ENCODE measurements around the gene ACLY.
"Not testable (repeated sequence)": the region's sequence is repeated elsewhere in the genome, so short reads cannot be mapped to it uniquely, and the experiment has no call there.

ACLY gene

DNA sequence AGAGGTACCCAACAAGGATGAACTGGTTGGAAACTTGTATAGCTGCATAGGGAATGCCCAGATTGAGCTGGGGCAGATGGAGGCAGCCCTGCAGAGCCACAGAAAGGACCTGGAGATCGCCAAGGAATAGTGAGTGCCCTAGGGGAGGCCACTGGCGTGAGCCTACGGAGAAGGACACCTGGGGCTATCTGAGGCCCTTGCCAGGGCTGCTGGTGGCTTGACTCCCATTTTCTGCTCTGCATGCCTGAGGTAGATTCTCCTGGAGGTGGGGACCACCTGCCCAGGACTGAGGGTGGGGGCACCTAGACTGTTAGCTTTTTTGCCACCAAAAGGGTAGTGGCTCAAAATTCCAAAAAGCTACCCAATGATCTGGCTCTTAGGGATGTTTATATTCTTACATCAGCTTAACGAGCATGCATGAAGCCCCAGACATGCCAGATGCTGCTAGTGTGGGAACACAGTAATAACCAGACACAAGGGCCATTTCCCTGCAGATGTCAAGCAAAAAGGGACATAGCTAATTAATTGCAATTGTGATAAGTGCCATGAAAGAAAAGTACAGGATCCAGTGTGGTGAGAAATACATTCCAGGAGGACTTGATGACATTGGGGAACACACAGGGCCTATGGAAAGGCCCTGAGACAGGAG lies 20.4 kb upstream of the ACLY start:
- DNase-seq = no peak

DNA sequence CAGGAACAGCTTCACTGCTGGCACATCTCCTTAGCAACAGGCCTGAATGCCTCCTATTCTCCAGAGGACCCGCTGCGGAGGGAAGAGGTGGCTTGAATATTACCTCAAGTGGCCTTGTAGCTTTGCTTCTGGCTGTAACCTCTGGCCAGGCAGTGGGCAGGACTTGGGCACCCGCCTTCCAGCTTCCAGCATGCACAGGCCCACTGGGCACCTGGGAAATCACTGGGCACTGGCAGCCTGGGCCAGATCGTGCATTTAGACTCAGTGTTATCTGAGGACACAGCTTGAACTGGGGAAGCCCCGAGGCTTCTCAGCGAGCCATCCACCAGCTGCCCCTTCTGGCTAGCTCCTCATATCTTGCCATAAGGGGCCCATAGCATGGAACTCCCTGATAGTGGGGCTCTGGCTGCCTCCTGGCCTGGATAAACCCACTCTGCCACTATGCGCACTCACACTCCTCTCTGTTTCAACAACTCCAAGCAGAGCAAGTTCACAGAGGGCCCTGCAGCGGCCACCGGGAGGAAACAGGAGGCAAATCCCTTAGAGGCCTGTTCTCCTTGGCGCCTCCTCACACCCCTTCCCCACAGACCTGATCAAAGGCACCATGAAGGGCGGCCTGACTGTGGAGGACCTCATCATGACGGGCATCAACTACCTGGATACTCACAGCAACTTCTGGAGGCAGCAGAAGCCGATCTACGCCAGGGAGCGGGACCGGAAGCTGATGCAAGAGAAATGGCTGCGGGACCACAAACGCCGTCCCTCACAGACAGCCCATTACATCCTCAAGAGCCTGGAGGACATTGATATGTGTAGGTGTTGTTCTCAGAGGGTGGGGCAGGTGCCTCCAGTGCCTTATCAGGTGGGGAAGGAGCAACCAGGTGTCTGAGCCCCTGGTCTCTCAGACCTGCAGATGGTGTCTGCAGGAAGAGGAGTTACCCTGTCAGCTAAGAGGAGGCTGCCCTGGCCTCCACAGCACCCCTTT lies 19.5 kb upstream of the ACLY start:
- no peak for DNase-seq

DNA sequence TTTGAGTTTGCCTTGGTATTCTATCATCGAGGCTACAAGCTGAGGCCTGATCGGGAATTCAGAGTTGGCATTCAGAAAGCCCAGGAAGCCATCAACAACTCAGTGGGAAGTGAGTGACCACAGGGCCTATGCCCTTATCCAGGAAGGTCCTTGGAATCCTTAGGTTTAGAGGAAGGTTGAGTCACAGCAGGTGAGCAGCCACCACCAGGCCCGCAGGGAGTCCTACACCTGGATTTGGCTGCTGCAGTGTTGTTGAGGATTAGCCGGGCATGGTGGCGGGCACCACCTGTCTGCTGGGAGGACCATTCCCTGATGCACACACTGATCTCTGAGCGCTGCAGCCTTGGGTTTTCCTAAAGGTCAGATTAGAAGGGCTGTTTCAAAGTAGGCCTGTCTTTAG lies 16.9 kb upstream of the ACLY start:
- no peak for DNase-seq

DNA sequence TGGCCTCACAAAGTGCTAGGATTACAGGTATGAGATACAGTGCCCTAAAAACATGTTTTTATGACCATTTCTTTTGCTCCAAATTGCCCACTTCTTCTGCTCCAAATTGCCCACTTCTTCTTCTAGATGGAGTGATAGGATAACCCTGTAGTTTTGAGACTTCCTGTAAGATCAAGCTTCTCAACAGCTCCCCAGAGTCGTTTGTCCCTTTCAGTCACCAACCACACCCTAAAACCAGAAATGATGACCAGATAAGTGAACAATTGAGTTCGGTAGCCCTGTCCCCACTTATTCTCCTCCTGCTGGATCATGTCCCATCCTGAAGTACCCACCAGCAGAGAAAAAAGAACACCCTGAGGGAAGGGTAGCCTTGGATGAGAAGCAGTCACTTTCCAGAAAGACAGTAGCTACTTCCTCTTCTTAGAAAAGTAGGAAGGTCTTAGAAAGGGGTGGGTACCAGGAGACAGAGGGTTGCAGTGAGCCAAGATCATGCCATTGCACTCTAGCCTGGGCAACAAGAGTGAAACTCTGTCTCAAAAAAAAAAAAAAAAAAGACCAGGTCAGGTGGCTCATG lies 14.2 kb upstream of the ACLY start:
- no peak for DNase-seq

DNA sequence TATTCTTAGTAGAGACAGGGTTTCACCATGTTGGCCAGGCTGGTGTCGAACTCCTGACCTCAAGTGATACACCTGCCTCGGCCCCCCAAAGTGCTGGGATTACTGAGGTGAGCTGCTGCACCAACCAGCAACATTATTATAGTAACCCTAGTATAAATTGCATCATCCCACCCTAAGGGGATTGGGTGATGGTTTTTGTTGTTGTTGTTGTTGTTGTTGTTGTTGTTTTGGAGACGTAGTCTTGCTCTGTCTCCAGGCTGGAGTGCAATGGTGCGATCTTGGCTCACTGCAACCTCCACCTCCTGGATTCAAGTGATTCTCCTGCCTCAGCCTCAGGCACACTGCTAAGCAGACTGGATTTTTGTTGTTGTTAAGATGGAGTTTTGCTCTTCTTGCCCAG lies 13.0 kb upstream of the ACLY start:
- DNase-seq = not testable (repeated sequence)

DNA sequence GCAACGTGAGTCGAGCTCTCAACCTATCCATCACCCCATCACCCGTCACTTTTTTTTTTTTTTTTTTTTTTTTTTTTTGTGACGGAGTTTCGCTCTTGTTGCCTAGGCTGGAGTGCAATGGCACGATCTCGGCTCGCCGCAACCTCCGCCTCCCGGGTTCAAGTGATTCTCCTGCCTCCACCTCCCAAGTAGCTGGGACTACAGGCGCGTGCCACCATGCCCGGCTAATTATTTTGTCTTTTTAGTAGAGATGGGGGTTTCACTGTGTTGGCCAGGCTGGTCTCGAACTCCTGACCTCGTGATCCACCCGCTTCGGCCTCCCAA lies 12.0 kb upstream of the ACLY start:
- DNase-seq = not testable (repeated sequence)

DNA sequence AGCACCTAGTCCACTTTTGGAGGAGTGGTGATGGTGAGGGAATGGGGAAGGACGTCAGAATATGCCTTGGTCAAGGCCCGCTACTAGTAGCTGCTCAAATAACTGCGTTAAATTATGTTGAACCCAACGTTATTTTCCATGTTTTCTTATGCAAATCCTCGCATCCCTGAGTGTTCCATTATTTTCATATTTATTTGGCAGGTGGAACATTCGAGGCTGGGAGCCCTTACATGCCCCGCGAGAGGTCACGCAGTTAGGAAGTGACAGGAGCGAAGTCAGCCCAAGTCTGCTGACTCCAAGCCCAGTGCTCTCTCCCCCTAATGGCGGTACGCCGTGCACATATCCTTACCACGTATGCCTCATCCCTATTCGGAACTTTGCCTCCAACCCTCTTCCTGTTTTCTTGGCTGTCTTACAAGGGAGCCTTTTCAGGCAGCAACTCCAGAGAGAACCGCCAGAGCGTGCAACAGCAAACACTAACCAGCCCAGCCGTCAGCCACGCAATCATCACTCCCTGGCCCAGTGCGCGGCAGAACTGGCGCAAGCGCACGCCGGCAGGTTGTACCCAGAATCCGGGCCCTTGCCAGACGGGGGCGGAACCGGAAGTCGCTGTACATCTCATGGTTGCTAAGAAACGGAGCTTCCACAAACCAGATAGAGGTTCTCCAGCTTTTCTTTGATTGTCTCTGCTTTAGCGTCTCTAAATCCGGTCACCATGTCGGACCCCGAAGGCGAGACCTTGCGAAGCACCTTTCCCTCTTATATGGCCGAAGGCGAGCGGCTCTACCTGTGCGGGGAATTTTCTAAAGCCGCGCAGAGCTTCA lies 11.5 kb upstream of the ACLY start, which contains the start of gene ODAD4:
Gene ODAD4 (plus strand): TSS at position 609 of the 824 bp plus-strand sequence. CDS start 107 bp downstream, at position 716.
- DNase-seq = peak; percentile 96

DNA sequence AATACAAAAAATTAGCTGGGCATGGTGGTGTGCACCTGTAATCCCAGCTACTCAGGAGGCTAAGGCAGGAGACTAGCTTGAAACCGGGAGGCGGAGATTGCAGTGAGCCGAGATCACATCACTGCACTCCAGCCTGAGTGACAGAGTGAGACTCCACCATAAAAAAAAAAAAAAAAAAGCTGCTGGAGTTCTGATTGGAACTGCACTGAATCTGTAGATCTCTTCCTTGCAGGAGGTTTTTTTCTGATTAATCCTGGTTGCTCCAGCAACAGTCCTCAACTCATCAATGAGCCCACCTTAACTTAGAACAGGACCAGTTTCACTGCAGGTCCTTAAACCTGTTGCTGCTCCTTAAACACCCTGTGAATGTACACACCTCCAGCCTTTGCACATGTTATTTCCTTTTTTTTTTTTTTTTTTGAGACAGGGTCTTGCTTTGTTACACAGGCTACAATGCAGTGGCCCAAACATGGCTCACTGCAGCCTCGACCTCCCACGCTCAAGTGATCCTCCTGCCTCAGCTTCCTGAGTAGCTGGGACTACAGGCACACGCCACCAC lies 10.0 kb upstream of the ACLY start:
- no peak for DNase-seq

DNA sequence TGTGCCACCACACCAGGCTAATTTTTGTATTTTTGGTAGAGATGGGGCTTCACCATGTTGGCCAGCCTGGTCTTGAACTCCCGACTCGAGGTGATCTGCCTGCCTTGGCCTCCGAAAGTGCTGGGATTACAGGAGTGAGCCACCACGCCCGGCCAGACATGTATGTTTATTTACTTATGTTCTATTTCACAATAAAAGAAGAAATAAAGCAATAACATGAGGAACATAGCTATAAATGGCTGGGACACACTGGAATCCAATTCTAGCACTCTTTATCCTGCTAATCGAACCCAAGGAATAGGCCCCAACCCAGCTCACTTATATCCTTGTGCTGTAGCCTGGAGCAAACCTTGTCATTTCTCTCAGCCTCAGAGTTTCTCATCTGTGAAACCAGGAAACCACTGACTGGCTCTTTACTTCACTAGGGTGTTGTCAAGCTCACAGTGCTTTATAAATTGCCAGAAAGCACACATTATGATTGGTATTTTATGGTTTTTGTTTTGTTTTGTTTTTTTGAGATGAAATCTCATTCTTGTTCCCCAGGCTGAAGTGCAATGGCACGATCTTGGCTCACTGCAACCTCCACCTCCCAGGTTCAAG lies 7.3 kb upstream of the ACLY start:
- DNase-seq = no peak

DNA sequence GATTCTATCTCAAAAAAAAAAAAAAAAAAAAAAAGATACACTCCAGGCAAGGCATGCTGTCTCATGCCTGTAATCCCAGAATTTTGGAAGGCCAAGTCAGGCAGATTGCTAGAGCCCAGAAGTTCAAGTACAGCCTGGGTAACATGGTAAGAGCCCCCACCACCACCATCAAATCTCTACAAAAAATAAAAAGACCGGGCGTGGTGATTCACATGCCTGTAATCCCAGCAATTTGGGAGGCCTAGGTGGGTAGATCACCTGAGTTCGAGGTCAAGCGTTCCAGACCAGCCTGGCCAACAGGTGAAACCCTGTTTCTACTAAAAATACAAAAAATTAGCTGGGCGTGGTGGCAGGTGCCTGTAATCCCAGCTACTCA lies 1.8 kb upstream of the ACLY start:
- DNase-seq = no peak

DNA sequence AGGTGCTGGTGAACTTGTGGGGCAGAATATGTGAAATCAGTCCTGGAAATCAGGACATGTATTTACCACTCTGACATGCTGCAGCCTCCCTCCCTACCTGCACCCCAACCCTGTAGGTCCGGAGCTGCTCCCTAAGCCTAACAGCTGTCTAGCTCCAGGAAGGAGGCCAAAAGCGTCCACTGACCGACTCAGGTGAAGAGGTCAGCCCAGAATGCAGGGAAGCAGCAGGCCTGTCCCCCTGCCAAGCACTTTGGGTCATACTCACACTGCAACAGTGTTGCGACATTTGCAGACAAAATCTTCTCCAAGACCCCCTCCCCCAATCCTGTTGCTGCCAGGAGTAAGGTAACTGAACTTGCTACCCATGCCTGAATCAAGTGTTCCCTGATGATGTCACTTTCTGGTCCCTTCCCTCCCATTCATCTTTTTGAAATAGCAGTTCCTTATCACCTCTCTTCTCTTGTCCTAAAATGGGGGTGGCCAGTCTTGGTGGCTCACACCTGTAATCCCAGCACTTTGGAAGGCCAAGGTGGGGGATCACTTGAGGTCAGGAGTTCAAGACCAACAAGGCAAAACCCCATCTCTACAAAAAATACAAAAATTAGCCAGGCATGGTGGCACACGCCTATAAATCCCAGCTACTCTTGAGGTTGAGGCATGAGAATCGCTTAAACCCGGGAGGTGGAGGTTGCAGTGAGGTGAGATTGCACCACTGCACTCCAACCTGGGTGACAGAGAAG lies 1.3 kb upstream of the ACLY start:
- no peak for DNase-seq

DNA sequence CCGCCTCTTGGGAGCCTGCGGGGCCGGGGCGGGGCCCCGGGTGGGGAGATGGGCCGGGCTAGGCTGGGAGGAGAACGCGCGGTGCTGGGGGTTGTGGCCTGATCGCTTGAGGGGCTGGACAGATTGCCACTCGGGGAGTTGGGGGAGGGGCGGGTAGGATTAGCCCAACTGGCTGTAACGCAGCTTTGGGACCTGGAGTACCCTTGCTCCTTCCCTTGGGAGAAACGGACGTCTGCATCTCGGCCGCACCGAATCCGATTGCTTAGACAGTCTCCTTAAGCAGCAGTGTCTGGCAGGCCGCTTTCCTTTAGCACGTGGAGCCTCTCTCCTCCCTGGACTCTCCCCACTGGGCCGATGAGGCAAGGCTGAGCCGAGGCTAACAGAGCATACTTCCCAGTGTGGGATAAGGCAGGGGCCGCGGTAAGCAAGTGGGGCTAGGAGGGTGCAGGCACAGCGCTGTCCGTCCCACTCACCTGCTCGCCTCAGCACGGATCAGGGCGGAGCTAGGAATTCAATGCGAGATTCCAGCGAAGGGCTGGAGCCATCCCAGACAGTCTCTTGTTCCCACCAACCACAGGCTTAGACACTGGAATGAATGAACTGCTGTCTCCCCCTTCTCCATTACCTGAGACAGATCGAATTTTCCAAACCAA lies 540 bp upstream of the ACLY start:
- DNase-seq = no peak

DNA sequence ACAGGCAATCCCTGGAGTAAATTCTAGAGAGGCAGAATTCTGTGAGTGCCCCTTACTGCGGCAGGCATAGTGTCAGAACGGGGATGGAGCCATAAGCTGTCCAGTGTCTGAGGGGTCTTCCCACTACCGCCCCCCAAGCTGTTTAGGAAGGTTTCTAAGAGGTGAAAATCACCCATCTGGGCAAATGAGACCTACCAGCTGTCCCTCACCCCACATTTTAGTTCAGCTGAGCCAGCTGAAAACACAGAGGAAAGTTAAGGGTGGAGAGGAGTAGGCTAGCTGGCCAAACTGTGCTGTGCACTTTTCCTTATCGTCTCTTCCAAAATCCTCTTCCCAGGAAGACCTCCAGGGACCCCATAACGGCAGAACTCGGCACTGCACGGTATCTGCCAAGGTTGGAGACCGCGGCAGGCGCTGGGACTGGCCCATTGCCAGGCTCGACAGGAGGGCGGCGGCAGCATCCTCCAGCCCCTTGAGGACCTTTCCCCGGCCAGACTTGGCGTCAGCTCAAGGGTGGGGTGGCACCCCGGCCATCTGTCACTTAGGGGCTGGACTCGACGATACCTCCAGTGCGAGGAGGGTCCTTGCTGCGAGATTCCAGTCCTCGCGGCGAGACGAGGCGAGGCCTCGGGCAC lies 955 bp downstream of the ACLY start:
- DNase-seq = peak; percentile 27

DNA sequence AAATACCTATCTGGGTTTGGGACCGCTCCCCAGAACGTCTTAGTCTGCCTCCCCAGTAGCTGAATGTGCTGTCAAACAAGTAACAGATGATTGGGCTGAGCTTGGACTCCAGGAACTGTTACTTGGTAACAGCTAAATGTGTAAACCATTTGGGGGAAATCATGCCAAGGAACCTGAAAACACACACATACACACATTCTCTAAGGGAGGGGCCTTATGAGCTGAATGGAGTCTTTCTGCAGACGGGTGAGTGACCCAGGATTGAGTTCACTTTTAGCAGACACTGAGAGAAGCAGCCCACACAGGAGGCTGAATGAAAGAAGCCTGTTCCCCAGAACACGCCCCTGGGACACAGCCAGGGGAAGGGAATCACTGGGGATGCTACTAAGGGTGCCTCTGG lies 1.6 kb downstream of the ACLY start:
- DNase-seq = no peak

DNA sequence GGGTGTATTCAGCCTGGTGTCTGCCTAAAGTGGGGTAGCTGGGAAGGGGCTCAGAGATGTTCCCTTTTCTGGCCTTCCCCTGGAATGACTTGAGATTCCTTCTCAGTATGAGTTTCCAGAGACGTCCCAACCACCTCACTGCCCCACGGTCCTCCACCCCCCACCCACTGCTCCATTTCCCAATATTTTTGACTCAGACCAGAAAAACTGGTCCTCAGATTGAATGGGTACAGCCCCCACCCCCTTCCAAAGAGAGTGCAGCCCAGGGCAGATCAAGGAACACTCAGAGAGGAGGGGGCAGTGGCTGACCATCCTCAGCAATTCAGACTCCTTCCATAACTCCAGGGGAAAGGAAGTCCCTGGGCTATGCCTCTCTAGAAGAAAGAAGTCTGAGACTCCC lies 3.2 kb downstream of the ACLY start:
- DNase-seq = no peak

DNA sequence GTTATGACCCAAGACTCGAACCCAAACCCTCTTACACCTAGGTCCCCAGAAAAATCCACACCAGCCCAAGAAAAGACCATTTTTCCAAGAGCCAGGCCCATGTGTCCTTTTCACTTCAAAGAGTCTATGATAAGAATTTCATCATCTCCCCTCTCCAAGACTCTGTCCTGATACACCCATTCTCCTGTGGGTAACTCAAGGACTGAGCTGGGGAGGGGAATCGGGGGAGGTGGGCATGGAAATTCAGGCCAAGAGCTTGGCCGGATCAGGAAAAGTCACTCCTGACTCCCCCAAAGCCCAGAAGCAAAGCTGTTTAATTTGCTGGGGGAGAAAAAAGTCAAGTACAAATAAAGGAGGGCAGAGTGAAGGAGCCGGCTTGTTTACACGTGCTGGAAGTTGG lies 3.7 kb downstream of the ACLY start:
- DNase-seq = no peak

DNA sequence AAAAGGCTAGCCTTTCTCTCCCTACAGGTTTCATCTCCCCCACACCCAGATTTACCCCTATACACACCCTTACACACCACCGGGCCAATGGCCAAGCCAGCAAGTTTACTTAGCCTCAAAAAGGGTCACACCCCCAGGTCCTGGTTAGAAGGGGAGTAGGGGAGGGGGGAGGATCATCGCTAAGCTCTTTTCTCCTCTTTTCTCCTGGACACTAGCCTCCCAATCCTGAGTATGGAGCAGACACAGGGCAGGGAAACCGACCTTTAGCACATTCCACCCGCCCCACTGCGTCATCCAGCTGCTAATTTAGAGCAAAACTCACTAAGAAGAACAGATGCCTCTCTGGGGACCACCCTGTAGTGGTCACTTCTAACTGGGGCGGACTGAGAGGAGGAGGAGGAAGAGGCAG lies 4.4 kb downstream of the ACLY start:
- DNase-seq = no peak

DNA sequence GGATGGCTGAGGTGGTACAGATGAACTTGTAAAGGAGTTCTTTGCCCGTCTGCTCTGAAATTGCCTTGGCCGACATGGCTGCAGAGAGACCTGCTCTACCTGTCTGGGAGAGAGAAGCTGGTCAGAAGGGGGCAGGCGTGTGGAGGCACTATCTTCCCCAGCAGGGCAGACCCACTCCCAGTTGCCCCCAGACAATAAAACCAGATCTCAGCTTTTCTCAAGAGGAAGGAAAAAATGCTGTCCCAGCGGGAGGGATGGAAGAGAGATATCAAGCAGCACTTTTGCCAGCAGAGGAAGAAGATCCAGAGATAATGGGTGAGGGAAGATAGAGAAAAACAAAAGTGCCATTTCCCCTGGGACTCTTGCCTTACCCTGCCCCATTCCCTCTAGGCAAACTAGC lies 5.0 kb downstream of the ACLY start:
- DNase-seq = no peak

DNA sequence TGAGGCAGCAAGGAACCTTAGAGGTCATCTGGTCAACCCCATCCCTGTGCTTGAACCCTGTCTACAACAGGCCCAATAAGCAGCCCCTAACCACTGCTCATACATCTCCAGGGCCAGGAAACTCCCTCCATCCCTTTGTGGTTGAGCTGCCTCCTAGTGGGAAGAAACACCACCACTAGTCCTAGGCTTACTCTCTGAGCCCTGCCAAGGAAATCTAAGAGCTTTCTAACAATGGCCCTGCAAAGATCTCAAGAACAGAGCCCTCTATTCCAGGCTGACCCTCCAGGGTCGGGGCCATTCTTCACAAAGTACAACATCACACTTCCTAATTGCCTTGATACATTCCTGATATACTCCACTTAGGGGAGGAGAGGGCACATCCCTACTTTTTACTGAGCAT lies 5.8 kb downstream of the ACLY start:
- DNase-seq = no peak

DNA sequence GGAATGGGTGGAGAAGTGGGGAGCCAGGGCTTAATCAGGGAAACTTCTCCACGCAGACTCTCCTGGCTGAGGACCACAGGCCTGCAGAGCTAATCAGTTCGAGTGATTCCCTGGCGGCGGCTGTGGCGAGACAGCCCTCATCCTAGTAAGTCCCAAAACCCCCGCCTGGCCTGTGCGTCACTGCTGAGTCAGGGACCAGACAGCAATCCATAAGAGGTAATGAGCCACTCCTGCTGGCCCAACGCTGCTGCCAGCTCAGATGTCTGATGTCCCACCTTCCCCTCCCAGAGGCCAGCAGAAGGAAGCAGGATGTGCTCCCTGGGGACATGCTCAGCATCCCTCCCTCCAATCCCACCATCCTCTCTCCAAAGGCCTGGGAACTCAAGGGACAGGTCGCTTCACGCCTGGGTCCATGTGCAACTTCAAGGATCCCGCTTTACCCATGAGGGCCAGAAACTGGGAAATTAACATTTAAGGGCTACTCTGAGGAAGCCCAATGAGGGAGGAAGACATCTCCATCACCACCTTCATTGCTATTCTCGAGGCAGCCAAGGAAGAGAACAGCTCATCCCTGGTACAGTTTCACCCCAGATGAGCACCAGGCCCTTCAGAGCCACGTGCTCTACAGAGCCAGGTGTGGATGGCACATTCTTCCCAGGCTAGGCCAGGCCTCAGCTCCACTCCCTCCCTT lies 7.9 kb downstream of the ACLY start:
- no peak for DNase-seq
